DND-41 (cell line): Measurements from ENCODE around the gene HES4.
A peak's percentile ranks its signal among the peaks of the same experiment; 100 is the strongest.

Experiments
- EZH2 ChIP-seq: IDR thresholded peaks from 3 replicates; pipeline ENCODE4 v1.6.1; 2012; ENCODE audit warnings: borderline replicate concordance, low read depth, mild to moderate bottlenecking, moderate library complexity, low read length, inconsistent platforms; ENCODE audit not compliant: severe bottlenecking
- TF ChIP-seq, protein P1 (sequence below): IDR thresholded peaks from 2 replicates; pipeline ENCODE4 v1.5.1; 2012; ENCODE audit warnings: borderline replicate concordance, low read length, moderate library complexity, mild to moderate bottlenecking; ENCODE audit not compliant: poor library complexity, severe bottlenecking; ENCODE audit errors: extremely low read depth

DNA sequence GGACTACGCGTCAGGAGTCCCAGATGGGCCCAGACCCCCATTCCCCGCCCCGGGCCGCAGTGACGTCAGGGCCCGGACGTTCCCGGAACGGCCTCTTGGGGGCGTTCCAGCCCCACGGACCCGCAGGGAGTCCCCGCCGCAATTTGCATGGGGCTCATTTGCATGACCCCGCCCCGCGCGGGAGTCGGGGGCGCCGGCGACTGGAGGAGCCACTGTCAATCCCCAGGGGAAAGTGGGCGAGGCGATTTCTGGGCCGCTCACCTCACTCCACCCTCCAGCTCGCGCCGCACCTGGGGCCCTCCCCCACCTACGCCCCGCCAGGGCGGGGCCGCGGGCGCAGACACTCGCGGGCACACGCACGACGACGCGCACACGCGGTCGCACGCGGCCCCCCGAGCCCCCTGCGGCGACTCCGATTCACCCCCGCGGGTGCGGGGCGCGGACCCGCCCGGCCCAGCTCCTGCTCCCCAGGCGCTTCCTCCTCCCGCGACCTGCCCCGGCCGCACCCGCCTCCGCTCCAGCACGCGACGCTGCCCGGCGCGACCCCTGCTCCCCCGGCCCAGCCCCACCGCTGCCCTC lies 33.2 kb upstream of the HES4 start:
- TF ChIP-seq, protein P1, sequence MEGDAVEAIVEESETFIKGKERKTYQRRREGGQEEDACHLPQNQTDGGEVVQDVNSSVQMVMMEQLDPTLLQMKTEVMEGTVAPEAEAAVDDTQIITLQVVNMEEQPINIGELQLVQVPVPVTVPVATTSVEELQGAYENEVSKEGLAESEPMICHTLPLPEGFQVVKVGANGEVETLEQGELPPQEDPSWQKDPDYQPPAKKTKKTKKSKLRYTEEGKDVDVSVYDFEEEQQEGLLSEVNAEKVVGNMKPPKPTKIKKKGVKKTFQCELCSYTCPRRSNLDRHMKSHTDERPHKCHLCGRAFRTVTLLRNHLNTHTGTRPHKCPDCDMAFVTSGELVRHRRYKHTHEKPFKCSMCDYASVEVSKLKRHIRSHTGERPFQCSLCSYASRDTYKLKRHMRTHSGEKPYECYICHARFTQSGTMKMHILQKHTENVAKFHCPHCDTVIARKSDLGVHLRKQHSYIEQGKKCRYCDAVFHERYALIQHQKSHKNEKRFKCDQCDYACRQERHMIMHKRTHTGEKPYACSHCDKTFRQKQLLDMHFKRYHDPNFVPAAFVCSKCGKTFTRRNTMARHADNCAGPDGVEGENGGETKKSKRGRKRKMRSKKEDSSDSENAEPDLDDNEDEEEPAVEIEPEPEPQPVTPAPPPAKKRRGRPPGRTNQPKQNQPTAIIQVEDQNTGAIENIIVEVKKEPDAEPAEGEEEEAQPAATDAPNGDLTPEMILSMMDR = peak; percentile 82
- no peak for TF ChIP-seq EZH2
